ENCODE measurements around the gene SALL1.

SALL1 gene

GRCh38 chr16:51181503-51181811 lies 30.4 kb upstream of the SALL1 start:
- Histone ChIP-seq H3K4me3 (no peak overlapping the region), H3K27me3 (no peaks in the 10 kb centered on the region), H3K4me1 (no peaks in the 10 kb centered on the region), H3K36me3 (no peaks in the 10 kb centered on the region), H3K27ac (no peak overlapping the region), H3K9me3 (no peaks in the 10 kb centered on the region)
- no peak for DNase-seq
- TF ChIP-seq CTCF (IDR thresholded peaks at IDR 0.05) = no peak
- intact Hi-C loops (cut with DNase I; ENCODE audit: low total_unique reads) = no loop called here

GRCh38 chr16:51180719-51181502 lies 29.8 kb upstream of the SALL1 start:
- H3K4me1 ChIP-seq = no peaks in the 10 kb centered on the region
- no peak overlapping the region for H3K4me3 ChIP-seq
- intact Hi-C loops (cut with DNase I; ENCODE audit: low total_unique reads) = no loop called here
- H3K27ac ChIP-seq = no peak overlapping the region
- no peak for DNase-seq
- H3K27me3 ChIP-seq = no peaks in the 10 kb centered on the region
- no peak for TF ChIP-seq CTCF (IDR thresholded peaks at IDR 0.05)
- H3K36me3 ChIP-seq = no peaks in the 10 kb centered on the region
- no peaks in the 10 kb centered on the region for H3K9me3 ChIP-seq

- intact Hi-C loops (cut with DNase I; ENCODE audit: low total_unique reads) = no loop called here
- Histone ChIP-seq H3K27me3 (no peaks in the 10 kb centered on the region), H3K9me3 (no peaks in the 10 kb centered on the region), H3K27ac (no peak overlapping the region), H3K4me1 (no peaks in the 10 kb centered on the region), H3K36me3 (no peaks in the 10 kb centered on the region), H3K4me3 (no peak overlapping the region)
- no peak for TF ChIP-seq CTCF (IDR thresholded peaks at IDR 0.05)
- DNase-seq = no peak
These were observed 24.0 kb upstream of the SALL1 start for GRCh38 chr16:51175081-51175480.

GRCh38 chr16:51172368-51172767 lies 21.3 kb upstream of the SALL1 start:
- TF ChIP-seq CTCF (IDR thresholded peaks at IDR 0.05) = no peak
- no peaks in the 10 kb centered on the region for H3K9me3 ChIP-seq
- intact Hi-C loops (cut with DNase I; ENCODE audit: low total_unique reads) = no loop called here
- H3K36me3 ChIP-seq = no peaks in the 10 kb centered on the region
- DNase-seq = no peak
- H3K4me1 ChIP-seq = no peaks in the 10 kb centered on the region
- no peak overlapping the region for H3K27ac ChIP-seq
- H3K4me3 ChIP-seq = no peak overlapping the region
- H3K27me3 ChIP-seq = no peaks in the 10 kb centered on the region

GRCh38 chr16:51168755-51169154 lies 17.7 kb upstream of the SALL1 start:
- Histone ChIP-seq H3K4me1 (no peaks in the 10 kb centered on the region), H3K27me3 (peaks cover 0 to 10% of the 10 kb centered on the region in 2 donors), H3K27ac (no peak overlapping the region), H3K9me3 (no peaks in the 10 kb centered on the region), H3K36me3 (no peaks in the 10 kb centered on the region), H3K4me3 (no peak overlapping the region)
- intact Hi-C loops (cut with DNase I; ENCODE audit: low total_unique reads) = no loop called here
- TF ChIP-seq CTCF (IDR thresholded peaks at IDR 0.05) = no peak
- no peak for DNase-seq

Measured in tibial artery (tissue), 4 donors.